Posterior cingulate gyrus (tissue), 11 donors: Measurements from ENCODE around the gene TRIM52.
"Not testable (repeated sequence)": the region's sequence is repeated elsewhere in the genome, so short reads cannot be mapped to it uniquely, and the experiment has no call there.

Experiments
- DNase-seq, 10 donors: peaks; one replicate each; pipeline versions ENCODE4 v3.0.0 to v3.0.0-alpha.2; 2020 to 2021; ENCODE audit warnings: mixed read lengths in 3 of 10
- intact Hi-C: fragments of 100-400 bp; cut with DNase I; formaldehyde crosslinking; loops from one replicate; pipeline ENCODE4 v1.15.1; 2023

The TRIM52 gene

DNA sequence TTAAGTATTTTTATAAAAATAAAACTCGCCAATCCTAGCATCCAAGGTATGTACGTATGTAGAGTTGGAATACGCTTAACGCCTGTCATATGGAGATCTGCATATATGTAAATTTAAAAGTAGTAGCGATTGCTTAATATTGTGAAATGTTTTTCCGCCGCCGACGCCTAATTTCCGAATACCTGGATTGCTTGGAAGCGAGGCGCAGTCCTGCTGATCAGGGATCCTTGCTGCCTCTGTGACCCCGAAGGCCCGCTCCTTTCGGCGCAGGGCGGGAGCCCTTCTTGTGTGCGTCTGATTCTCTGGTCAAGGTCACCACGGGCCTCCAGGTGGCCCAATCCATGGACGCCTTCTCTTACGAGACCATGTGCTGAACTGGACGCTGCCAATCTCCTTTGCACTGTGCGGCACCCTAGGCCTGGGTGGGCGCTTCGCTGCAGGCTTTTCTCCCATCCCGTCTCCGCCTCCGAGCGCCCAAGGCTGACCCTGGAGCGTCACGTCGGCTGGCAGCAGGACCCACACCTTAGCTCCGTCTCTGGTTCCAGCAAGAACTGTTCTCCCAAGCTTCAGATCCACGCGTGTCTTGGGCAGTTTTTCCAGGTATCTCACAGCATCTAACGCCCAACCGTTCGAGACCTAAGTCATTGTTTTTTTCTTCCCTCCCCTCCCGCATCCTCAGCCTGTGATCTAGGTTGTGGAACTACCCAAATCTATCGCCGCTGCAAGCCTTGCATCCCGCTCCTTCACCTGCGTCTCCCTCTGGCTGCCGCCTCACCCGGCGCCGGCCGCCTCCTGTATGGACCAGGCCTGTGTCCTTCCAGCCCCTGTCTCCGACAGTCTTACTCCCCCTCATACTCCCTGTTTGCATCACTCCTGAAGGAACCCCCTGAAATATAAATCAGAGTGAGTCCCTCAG, 41.4 kb downstream of the TRIM52 start:
- peak in 1 of 10 donors; percentile 82 for DNase-seq
- intact Hi-C loops = loop anchor here (5.0 kb wide), 1 partner anchor 357 kb away; the partner anchor contains the start of gene ZFP62

DNA sequence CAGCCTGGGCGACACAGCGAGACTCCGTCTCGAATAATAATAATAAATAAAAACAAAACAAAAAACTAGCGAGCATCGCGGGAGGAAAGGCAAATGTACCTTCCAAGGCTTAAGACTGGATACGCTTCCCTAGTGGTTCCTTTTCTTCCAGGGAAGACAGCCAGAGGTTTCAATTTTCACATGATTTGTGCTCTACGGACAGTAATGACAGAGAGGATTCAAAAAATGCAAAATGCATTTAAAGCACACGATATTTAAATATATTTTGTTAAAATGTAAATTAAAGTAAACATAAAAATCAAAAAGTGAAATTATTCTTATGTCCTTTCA, 42.2 kb downstream of the TRIM52 start:
- no peak for DNase-seq
- intact Hi-C loops = loop anchor here (1.0 kb wide), 1 partner anchor 12 kb away; no protein-coding TSS in a partner anchor

DNA sequence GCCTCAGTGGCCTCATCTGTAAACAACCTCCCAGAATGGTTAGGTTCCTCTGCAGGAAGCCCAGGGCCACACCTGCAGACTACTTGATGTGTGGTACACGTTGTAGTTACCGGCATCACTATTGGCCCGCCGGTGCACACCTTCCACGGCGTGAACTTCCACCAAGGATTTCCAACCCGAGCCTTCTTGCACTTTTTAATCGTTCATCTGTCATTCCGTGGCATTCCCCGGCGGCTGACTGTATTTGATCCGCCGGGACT, 43.2 kb downstream of the TRIM52 start:
- intact Hi-C loops = loop anchor here (1.0 kb wide), 1 partner anchor 11 kb away; no protein-coding TSS in a partner anchor
- peak in 2 of 10 donors; percentile 25 to 82 for DNase-seq

DNA sequence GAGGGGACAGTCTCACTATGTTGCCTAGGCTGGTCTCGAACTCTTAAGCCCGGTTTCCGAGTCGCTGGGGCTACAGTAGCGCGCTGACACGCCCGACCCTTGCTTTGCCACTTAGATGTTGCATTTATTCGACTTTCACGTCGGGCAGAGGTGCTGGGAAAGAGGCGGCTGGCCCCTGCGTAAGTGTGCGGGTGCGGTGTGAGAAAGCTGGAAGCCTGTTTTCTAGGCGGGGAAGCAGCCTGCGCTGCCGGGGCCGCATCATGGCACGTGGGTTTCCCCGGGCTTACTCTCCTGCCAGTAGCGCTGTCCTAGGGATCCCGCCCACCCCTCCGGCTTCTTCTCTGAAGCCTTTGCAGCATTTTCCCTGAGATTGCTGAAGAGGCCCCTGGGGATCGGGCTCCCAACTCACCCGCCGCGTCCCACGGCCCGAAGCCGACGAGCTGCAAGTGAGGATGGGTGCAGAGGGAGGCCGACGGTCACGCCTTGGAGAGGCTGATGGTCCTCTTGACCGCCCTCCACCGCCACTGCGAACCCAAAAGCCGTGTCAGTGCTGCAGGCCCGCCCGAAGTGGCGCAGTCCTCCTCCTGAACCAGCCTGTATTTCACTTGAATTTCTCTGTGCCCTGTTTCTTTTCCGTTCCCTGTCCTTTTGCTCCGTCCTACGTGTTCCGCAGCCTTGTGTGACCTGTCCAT, 43.7 kb downstream of the TRIM52 start:
- peak in 7 of 10 donors; percentile 50 to 93 (median 66) for DNase-seq
- intact Hi-C loops = no loop called here

- intact Hi-C loops = no loop called here
- peak in 1 of 10 donors; percentile 86 for DNase-seq
Measured at GRCh38 chr5:181215997-181216989, 44.6 kb downstream of the TRIM52 start.

DNA sequence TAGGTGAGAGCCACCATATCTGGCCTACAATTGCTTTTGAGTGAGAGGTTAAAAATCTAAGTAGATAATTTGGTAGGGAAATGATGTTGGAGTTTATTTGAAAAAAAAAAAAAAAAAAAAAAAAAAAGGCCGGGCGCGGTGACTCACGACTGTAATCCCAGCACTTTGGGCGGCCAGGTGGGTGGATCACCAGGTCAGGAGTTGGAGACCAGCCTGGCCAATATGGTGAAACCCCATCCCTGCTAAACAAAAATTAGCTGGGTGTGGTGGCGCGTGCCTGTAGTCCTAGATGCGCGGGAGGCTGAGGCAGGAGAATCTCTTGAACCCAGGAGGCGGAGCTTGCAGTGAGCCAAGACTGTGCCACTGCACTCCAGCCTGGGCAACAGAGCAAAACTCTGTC, 46.7 kb downstream of the TRIM52 start:
- intact Hi-C loops = not testable (repeated sequence)

GRCh38 chr5:181212934-181213333, 48.0 kb downstream of the TRIM52 start:
- intact Hi-C loops = no loop called here
- DNase-seq = peak in 1 of 10 donors; percentile 4

More for the DNA sequence above, 46.7 kb downstream of the TRIM52 start:
- peak in 1 of 10 donors; percentile 19 for DNase-seq

DNA sequence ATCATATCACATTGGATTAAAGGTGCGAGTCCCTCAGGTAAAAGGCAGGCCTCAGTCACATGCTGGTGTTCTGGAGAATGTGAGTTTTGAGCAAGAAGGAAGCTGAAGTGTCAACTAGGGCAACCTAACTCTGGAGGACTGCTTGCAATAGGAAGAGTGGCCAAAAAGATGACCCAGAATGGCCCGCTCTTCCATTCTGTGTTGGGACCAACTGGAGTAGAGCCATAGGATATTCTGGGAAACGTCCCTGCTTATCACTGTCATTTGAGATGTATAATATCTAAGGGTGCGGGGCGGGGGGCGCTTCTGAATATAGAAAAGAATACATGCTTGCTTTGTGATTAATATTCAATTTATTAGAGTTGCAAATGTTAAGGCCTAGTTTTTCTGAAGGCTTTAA, 48.9 kb downstream of the TRIM52 start:
- DNase-seq = peak in 1 of 10 donors; percentile 15
- intact Hi-C loops = no loop called here

DNA sequence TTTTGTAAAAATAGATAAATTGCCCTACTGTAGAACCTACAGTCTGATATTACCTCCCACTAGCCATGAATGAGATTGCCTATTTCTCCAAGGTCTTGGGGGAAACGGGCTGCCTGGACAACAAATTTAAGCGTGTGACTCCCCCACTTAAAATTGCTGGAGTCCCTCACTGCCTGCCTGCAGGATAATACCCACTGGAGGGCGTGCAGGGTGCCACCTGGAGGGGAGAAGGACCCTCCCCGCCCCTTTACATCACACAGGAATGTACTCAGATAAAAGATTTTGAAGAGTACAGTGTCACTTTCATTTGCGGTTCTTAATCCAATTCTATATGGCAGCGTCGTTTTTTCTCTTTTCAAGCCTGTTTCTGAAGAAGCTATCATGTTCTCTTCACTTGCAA, 49.7 kb downstream of the TRIM52 start:
- intact Hi-C loops = no loop called here
- DNase-seq = peak in 1 of 10 donors; percentile 24

- peak in 1 of 10 donors; percentile 55 for DNase-seq
- intact Hi-C loops = not testable (repeated sequence)
Measured at GRCh38 chr5:181210698-181211097, 50.2 kb downstream of the TRIM52 start.

- DNase-seq = peak in 1 of 10 donors; percentile 38
- intact Hi-C loops = not testable (repeated sequence)
Measured at GRCh38 chr5:181210148-181210547, 50.8 kb downstream of the TRIM52 start.

GRCh38 chr5:181209006-181209405, 51.9 kb downstream of the TRIM52 start:
- peak in 1 of 10 donors; percentile 47 for DNase-seq
- intact Hi-C loops = not testable (repeated sequence)

- intact Hi-C loops = loop anchor here (2.0 kb wide), 1 partner anchor 17 kb away; no protein-coding TSS in a partner anchor
Measured at GRCh38 chr5:181207960-181208253, 53.0 kb downstream of the TRIM52 start.

GRCh38 chr5:181207214-181207959, 53.6 kb downstream of the TRIM52 start:
- peak in 9 of 10 donors; percentile 65 to 95 (median 76) for DNase-seq
- intact Hi-C loops = loop anchor here (2.0 kb wide), 1 partner anchor 17 kb away; no protein-coding TSS in a partner anchor

More at GRCh38 chr5:181207960-181208253, 53.0 kb downstream of the TRIM52 start:
- peak in 1 of 10 donors; percentile 7 for DNase-seq

DNA sequence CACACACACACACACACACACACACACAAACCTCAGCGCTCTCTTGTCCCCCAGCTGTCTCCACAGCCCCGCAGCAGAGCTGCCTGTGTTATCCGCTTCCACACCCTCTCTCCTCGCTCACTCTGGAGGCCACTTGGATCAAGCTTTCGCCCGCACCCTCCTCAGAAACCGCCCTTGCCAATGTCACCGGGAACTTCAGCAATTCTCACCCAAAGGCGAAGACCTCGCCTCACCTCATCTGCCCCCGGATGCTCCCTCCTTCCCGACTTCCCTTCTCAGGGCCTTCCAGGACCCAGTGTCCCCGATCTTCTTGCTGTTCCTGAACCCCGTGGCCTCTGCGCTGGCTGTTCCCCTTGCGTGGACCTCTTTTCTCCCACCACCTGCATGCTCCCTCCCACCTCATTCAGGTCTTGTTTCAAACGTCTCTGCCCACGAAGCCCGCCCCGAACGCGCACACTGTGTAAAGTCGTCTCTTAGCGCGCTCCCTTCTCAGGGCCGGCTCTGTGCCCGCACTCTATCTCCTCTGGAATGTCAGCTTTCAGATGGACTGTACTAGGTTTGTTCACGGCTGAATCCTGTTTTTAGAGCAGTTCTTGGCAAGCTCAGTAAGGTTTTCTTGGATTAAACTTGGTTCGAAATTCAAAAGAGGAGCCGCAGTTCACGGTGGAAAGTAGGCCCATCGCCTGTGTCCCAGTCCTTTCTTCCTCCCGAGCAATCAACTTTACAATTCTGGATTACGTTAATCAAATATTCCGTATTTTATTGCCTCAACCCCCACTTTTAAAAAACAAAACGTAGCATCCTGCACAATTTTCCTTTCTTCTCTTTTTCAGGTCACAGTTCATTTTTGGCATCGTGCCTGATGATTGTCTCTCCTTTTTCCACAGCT, 54.9 kb downstream of the TRIM52 start:
- DNase-seq = peak in 1 of 10 donors; percentile 88
- intact Hi-C loops = loop anchor here (1.0 to 2.0 kb wide), 2 partner anchors 12 to 15 kb away; no protein-coding TSS in a partner anchor
